ENCODE measurements around the gene GALNT7. TPM values are rescaled to one million over a fixed set of nuclear protein-coding genes. Genes with fewer than 3 reads are reported as not detected.

The GALNT7 gene
- total RNA-seq, 1 donor from 2014 or later, result 63.9 TPM

DNA sequence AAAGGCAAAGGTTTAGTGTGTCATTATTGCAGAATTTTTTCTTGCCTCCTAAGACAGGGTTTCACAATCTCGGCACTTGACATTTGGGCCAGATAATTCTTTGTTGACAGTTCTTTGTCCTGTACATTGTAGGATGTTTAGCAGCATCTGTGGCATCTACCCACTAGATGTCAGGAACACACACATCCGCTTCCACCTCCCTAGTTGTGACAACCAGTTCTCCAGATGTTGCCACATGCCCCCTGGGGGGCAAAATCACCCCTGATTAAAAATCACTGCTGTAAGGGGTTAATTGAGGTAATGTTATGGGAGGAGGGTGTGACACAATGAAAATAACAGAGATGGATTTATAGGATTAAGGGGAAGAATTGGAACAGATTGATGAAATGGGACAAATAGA lies 90.3 kb downstream of the GALNT7 start:
- no peak for DNase-seq (ENCODE audit: extremely low spot score, unreplicated experiment)
- Mint-ChIP-seq H3K4me1 (ENCODE audit: unreplicated experiment) (peaks cover 9% of the 10 kb centered on the region), H3K36me3 (peaks cover 11% of the 10 kb centered on the region), H3K4me3 (no peak overlapping the region), H3K9me3 (no peaks in the 10 kb centered on the region), H3K27ac (no peak overlapping the region), H3K27me3 (no peaks in the 10 kb centered on the region)
- TF ChIP-seq, protein P1, sequence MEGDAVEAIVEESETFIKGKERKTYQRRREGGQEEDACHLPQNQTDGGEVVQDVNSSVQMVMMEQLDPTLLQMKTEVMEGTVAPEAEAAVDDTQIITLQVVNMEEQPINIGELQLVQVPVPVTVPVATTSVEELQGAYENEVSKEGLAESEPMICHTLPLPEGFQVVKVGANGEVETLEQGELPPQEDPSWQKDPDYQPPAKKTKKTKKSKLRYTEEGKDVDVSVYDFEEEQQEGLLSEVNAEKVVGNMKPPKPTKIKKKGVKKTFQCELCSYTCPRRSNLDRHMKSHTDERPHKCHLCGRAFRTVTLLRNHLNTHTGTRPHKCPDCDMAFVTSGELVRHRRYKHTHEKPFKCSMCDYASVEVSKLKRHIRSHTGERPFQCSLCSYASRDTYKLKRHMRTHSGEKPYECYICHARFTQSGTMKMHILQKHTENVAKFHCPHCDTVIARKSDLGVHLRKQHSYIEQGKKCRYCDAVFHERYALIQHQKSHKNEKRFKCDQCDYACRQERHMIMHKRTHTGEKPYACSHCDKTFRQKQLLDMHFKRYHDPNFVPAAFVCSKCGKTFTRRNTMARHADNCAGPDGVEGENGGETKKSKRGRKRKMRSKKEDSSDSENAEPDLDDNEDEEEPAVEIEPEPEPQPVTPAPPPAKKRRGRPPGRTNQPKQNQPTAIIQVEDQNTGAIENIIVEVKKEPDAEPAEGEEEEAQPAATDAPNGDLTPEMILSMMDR (conservative IDR thresholded peaks at IDR 0.05), result no peak

DNA sequence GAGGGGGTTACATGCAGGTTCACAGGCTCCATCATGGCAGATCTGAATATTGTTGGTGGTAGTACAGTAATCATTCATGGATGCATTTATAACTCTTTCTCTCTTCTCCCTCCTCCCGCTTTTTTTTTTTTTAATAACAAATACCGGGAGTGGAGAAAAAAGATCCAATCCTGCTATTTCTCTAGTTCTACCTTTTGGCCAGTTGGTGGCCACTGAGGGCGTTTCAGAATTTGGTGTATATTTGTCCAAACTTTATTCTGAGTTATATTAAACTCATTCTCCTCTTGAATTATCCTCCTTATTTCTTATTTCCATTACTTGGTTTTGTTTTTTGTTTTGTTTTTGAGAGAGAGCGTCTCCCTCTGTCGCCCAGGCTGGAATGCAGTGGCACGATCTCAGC lies 90.7 kb downstream of the GALNT7 start:
- Mint-ChIP-seq H3K27me3 (no peaks in the 10 kb centered on the region), H3K4me1 (ENCODE audit: unreplicated experiment) (peaks cover 13% of the 10 kb centered on the region), H3K9me3 (no peaks in the 10 kb centered on the region), H3K4me3 (no peak overlapping the region), H3K27ac (no peak overlapping the region), H3K36me3 (peaks cover 11% of the 10 kb centered on the region)
- no peak for DNase-seq (ENCODE audit: extremely low spot score, unreplicated experiment)
- TF ChIP-seq, protein P1 (conservative IDR thresholded peaks at IDR 0.05), result peak; percentile 50

DNA sequence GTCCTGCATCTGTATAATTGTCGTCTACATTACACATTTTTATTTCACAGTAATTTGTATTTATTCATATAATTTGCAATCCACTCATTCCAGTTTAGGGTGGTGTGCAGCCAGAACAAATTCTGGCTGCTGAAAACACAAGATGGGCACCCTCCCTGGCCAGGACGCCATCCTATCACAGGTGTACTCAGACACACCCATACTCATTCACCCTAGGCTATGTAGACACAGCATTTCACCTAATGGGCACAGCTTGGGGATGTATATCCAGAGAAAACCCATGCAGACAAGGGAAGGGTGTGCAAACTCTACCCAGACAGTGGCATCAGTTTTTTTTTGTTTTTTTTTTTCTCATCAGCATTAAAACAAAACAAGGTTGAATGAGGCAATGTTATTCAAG lies 92.4 kb downstream of the GALNT7 start:
- Mint-ChIP-seq H3K9me3 (no peaks in the 10 kb centered on the region), H3K27ac (no peak overlapping the region), H3K4me1 (ENCODE audit: unreplicated experiment) (peaks cover 22% of the 10 kb centered on the region), H3K36me3 (peaks cover 3% of the 10 kb centered on the region), H3K27me3 (no peaks in the 10 kb centered on the region), H3K4me3 (no peak overlapping the region)
- TF ChIP-seq, protein P1 (conservative IDR thresholded peaks at IDR 0.05), result no peak
- DNase-seq (ENCODE audit: extremely low spot score, unreplicated experiment), result no peak

DNA sequence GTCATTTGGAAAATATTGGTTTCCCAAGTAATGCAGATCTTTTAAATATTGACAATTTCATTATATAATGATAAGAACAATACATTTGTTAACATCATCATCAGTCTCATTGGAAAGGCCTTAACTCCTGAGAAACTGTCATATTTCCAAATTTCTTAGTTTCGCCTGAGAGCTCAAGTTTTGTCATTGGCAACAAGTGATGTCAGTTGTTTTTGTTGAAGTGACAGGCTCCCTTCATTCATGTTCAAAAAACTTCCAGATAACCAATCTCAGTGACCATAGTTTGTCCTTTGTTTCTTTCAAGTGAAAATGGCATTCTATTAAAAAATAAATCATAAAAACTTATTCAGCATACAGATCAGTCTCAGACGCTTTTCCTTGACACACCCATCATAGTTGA lies 93.8 kb downstream of the GALNT7 start:
- TF ChIP-seq, protein P1 (conservative IDR thresholded peaks at IDR 0.05), result no peak
- H3K4me3 Mint-ChIP-seq, result no peak overlapping the region
- H3K4me1 Mint-ChIP-seq (ENCODE audit: unreplicated experiment), result peaks cover 22% of the 10 kb centered on the region
- H3K27ac Mint-ChIP-seq, result no peak overlapping the region
- H3K36me3 Mint-ChIP-seq, result peaks cover 3% of the 10 kb centered on the region
- H3K9me3 Mint-ChIP-seq, result no peaks in the 10 kb centered on the region
- no peak for DNase-seq (ENCODE audit: extremely low spot score, unreplicated experiment)
- no peaks in the 10 kb centered on the region for H3K27me3 Mint-ChIP-seq

DNA sequence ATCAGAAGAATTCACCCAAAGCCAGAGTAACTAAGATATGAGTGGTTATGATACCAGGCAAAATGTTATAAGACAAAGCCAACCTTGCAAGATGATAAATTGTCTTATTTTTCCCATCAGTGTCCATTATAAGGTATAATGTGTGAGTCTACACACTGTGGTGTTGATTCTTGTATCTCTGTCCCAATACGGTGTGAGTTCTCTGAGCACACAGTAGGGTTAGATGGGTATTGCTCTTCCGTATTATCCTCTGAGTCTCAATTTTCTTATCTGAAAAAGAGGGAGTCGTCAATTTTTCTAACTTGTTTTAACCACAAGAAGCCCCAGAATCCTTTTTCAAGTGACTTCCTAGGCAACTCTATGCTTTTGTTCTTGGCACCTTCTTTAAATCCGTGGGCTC lies 95.6 kb downstream of the GALNT7 start:
- peaks cover 5% of the 10 kb centered on the region for H3K9me3 Mint-ChIP-seq
- peaks cover 21% of the 10 kb centered on the region for H3K4me1 Mint-ChIP-seq (ENCODE audit: unreplicated experiment)
- H3K27me3 Mint-ChIP-seq, result no peaks in the 10 kb centered on the region
- TF ChIP-seq, protein P1 (conservative IDR thresholded peaks at IDR 0.05), result no peak
- no peak overlapping the region for H3K27ac Mint-ChIP-seq
- no peak overlapping the region for H3K4me3 Mint-ChIP-seq
- peaks cover 5% of the 10 kb centered on the region for H3K36me3 Mint-ChIP-seq
- DNase-seq (ENCODE audit: extremely low spot score, unreplicated experiment), result no peak

DNA sequence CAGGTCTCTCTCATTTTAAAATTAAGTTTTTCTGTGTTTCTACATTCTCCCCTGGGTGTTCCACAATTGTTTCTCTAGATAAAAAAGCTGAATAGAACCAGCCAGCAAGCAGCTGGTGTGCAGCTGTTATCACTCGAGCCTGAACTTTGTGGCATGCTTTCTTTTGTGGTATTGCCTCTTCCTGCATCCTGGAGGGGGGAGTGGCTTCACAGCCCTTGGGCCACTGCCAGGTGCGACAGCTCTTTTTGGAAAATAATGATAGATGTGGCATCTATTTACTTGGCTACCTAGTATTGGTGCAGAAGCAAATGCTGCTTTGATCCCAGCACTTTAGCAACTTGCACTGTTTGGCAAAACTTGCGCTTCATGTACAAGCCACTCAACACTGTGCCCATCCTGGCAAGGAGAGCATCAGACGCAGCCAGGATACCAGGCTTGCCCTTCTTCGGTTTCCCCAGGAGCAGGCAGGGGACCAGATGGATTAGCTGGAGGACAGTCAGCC lies 96.1 kb downstream of the GALNT7 start:
- no peak overlapping the region for H3K27ac Mint-ChIP-seq
- no peak for DNase-seq (ENCODE audit: extremely low spot score, unreplicated experiment)
- H3K36me3 Mint-ChIP-seq, result peaks cover 5% of the 10 kb centered on the region
- no peaks in the 10 kb centered on the region for H3K27me3 Mint-ChIP-seq
- TF ChIP-seq, protein P1 (conservative IDR thresholded peaks at IDR 0.05), result no peak
- peaks cover 5% of the 10 kb centered on the region for H3K9me3 Mint-ChIP-seq
- peaks cover 23% of the 10 kb centered on the region for H3K4me1 Mint-ChIP-seq (ENCODE audit: unreplicated experiment)
- no peak overlapping the region for H3K4me3 Mint-ChIP-seq

All from type B pancreatic cell (in vitro differentiated cells).